Lower leg skin (tissue), 4 donors: ENCODE data around the gene CPO. TPM values are rescaled to one million over a fixed set of nuclear protein-coding genes. Genes with fewer than 3 reads are reported as not detected.

ENCODE experiments used
- DNase-seq, 2 donors: peaks; one replicate each; pipeline ENCODE4 v3.0.0-alpha.2; 2019; ENCODE audit warnings: low spot score in 2 of 2
- H3K4me3 ChIP-seq: fragments of 200-600 bp; sonication (generic); 2 replicates; pipeline ENCODE4 v1.5.1; 2017; ENCODE audit warnings: mild to moderate bottlenecking, low read depth; ENCODE audit not compliant: poor library complexity, severe bottlenecking
- POLR2A ChIP-seq, 2 donors: fragments of 450-650 bp; IDR thresholded peaks; one replicate each; pipeline ENCODE4 v1.6.1; 2016 to 2017; ENCODE audit warnings: antibody characterized with exemption in 2 of 2, mild to moderate bottlenecking in 1 of 2, moderate library complexity in 1 of 2
- WGBS, 2 donors: methylation state at CpG; one replicate each; pipeline ENCODE4 v1.1.5; 2018; 5-methylcytosine and 5-hydroxymethylcytosine counted together
- intact Hi-C: fragments of 100-400 bp; cut with DNase I; formaldehyde crosslinking; loops from one replicate; pipeline ENCODE4 v1.15.0; 2023; ENCODE audit warnings: low total_unique reads
- total RNA-seq, 4 donors: library from RNA; depleted of rRNA; stranded (reverse); fragments of >200 nt; gene quantifications; one replicate each; pipeline ENCODE4 v1.1.0, GENCODE V29; 2016
- TF ChIP-seq, protein P1 (sequence below), 3 donors: fragments of 450-650 bp; IDR thresholded peaks; one replicate each; pipeline ENCODE4 v1.5.1; 2016; ENCODE audit warnings: antibody characterized with exemption in 3 of 3, mild to moderate bottlenecking in 3 of 3, moderate library complexity in 2 of 3

Gene CPO
- total RNA-seq, 4 donors from 2014 or later, result 0.27 to 0.39 TPM; not detected in 2

GRCh38 chr2:206979922-206980321 is 40.6 kb downstream of the CPO start:
- 51 to 53% methylated on average over 2 of the region's 2 CpGs for WGBS, 2 donors
- intact Hi-C loops, result loop anchor here (2.0 kb wide), 1 partner anchor 497 kb away; no protein-coding TSS in a partner anchor
- TF ChIP-seq, protein P1, sequence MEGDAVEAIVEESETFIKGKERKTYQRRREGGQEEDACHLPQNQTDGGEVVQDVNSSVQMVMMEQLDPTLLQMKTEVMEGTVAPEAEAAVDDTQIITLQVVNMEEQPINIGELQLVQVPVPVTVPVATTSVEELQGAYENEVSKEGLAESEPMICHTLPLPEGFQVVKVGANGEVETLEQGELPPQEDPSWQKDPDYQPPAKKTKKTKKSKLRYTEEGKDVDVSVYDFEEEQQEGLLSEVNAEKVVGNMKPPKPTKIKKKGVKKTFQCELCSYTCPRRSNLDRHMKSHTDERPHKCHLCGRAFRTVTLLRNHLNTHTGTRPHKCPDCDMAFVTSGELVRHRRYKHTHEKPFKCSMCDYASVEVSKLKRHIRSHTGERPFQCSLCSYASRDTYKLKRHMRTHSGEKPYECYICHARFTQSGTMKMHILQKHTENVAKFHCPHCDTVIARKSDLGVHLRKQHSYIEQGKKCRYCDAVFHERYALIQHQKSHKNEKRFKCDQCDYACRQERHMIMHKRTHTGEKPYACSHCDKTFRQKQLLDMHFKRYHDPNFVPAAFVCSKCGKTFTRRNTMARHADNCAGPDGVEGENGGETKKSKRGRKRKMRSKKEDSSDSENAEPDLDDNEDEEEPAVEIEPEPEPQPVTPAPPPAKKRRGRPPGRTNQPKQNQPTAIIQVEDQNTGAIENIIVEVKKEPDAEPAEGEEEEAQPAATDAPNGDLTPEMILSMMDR (IDR thresholded peaks at IDR 0.05), result no peak
- no peak for TF ChIP-seq POLR2A (IDR thresholded peaks at IDR 0.05)

DNA sequence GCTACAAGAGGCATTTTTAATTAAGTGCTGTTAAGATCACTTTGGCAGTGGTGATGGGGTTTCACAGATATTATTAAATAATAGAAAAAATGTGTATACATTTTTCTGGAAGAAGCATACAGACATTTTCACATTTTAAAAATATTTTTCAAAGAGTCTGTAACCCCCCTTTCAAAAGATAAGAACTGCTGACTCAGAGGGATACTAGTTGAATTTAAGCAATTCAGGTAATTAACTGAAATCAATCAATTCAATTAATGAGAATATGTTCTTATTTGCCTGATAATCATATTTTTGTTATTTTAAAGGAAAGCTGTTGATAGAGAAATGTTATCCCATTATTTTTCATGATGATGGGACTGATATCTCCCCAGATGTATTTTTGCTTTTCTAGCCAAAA is 41.1 kb downstream of the CPO start:
- intact Hi-C loops, result loop anchor here (2.0 kb wide), 1 partner anchor 496 kb away; no protein-coding TSS in a partner anchor
- DNase-seq, result no peak
- no peak overlapping the region for H3K4me3 ChIP-seq
- no peak for TF ChIP-seq POLR2A (IDR thresholded peaks at IDR 0.05)
- TF ChIP-seq, protein P1 (IDR thresholded peaks at IDR 0.05), result no peak

More at GRCh38 chr2:206979922-206980321, 40.6 kb downstream of the CPO start:
- no peak for DNase-seq
- no peak overlapping the region for H3K4me3 ChIP-seq

GRCh38 chr2:206981086-206981674 is 41.9 kb downstream of the CPO start:
- DNase-seq, result no peak
- no peak for TF ChIP-seq POLR2A (IDR thresholded peaks at IDR 0.05)
- TF ChIP-seq, protein P1 (IDR thresholded peaks at IDR 0.05), result no peak
- H3K4me3 ChIP-seq, result no peak overlapping the region
- WGBS, 2 donors, result 59 to 64% methylated on average over 12 of the region's 12 CpGs
- intact Hi-C loops, result loop anchor here (2.0 kb wide), 1 partner anchor 496 kb away; no protein-coding TSS in a partner anchor

- H3K4me3 ChIP-seq, result no peak overlapping the region
- DNase-seq, result peak; percentile 76 to 94
- WGBS, 2 donors, result 25 to 34% methylated on average over 8 of the region's 8 CpGs
- TF ChIP-seq, protein P1 (IDR thresholded peaks at IDR 0.05), result no peak
- intact Hi-C loops, result loop anchor here (2.0 kb wide), 1 partner anchor 495 kb away; no protein-coding TSS in a partner anchor
These were observed 42.5 kb downstream of the CPO start for GRCh38 chr2:206981739-206982340.

DNA sequence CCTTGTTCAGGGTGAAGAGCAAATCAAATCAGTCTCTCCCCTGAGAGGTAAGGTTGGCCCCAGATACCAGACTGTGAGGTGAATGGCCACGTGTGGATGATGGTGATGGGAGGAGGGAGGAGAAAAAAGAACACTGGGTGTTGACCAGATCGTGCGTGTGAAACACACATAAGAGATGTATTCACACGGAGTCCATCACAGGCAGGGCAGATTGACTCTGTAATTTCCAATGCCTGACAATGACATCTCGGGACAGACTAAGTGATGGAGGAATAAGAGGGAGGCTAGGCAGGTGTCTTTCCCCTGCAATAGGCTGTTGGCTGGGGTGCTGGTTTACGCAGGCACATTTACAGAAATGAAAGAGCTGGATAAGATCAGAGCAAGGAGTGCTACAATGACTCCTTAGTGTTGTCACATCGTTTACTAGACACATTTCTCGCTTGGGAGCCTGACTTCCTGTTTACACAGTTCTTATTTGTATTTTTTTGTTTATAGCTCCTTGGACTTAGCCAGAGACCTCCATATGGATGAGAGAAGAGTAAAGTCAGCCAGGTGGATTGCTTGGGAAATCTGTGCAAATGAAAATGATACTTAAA is 43.1 kb downstream of the CPO start:
- no peak for DNase-seq
- 67 to 72% methylated on average over 8 of the region's 8 CpGs for WGBS, 2 donors
- intact Hi-C loops, result no loop called here
- H3K4me3 ChIP-seq, result no peak overlapping the region
- TF ChIP-seq POLR2A (IDR thresholded peaks at IDR 0.05), result no peak
- TF ChIP-seq, protein P1 (IDR thresholded peaks at IDR 0.05), result no peak
